ENCODE data around the gene PIGP.

DNA sequence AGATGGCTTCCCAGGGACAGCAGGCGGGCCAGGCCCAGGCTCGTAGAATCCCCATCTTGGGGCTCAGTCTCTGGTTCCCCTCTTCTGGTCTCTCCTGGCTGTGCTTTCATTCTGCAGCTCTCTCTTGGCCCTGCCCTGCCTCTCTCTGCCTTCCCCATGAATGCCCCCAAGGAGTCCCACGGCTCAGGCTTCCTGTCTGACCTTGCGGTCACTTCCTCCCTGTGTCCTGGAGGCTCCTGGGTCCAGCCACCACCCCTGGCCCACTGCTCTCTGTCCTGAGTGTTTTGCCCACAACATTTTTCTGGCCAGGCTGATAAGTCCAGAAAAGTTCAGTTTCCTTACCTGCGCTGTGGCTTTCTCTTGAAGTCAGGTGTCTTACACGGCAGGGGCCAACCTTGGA lies 29.1 kb downstream of the PIGP start:
- TF ChIP-seq FOXA1 (IDR thresholded peaks at IDR 0.05) (no peak), TARDBP (IDR thresholded peaks at IDR 0.05) (no peak), ARNT (IDR thresholded peaks at IDR 0.05) (no peak), SP1 (IDR thresholded peaks at IDR 0.05) (no peak), CTBP1 (IDR thresholded peaks at IDR 0.05; ENCODE audit: borderline replicate concordance) (no peak), ZNF384 (IDR thresholded peaks at IDR 0.05) (no peak), ELF4 (IDR thresholded peaks at IDR 0.05) (no peak), SUZ12 (IDR thresholded peaks at IDR 0.05) (no peak), FOXM1 (IDR thresholded peaks at IDR 0.05; ENCODE audit: borderline replicate concordance) (no peak), LEF1 (IDR thresholded peaks at IDR 0.05; ENCODE audit: borderline replicate concordance) (no peak), FOXK2 (IDR thresholded peaks at IDR 0.05) (no peak)
- TF ChIP-seq, protein P1, sequence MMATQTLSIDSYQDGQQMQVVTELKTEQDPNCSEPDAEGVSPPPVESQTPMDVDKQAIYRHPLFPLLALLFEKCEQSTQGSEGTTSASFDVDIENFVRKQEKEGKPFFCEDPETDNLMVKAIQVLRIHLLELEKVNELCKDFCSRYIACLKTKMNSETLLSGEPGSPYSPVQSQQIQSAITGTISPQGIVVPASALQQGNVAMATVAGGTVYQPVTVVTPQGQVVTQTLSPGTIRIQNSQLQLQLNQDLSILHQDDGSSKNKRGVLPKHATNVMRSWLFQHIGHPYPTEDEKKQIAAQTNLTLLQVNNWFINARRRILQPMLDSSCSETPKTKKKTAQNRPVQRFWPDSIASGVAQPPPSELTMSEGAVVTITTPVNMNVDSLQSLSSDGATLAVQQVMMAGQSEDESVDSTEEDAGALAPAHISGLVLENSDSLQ (IDR thresholded peaks at IDR 0.05), result no peak
